ENCODE data around the gene SLC5A10. TPM values are rescaled to one million over a fixed set of nuclear protein-coding genes. Genes with fewer than 3 reads are reported as not detected.

The SLC5A10 gene
- total and polyA plus RNA-seq, 4 donors, result 0.05 to 0.23 (median 0.15) TPM

- Histone ChIP-seq H3K27ac (ENCODE audit: low read depth in 1 of 2, low read length in 2 of 2) (no peak overlapping the region), H3K9me3 (ENCODE audit: control insufficient read depth in 4 of 4, low read length in 3 of 4) (no peaks in the 10 kb centered on the region), H3K27me3 (ENCODE audit: control insufficient read depth in 4 of 4, insufficient read depth in 4 of 4, low read length in 3 of 4) (no peaks in the 10 kb centered on the region), H3K4me1 (ENCODE audit: control insufficient read depth in 4 of 4, insufficient read depth in 4 of 4, low read length in 3 of 4) (peaks cover 0 to 21% (median 10%) of the 10 kb centered on the region in 4 donors), H3K36me3 (ENCODE audit: control insufficient read depth in 4 of 4, insufficient read depth in 3 of 4, low read depth in 1 of 4, low read length in 3 of 4) (peaks cover 0 to 9% (median 1%) of the 10 kb centered on the region in 4 donors), H3K9ac (ENCODE audit: low read depth in 1 of 2, low read length in 2 of 2) (no peak overlapping the region), H3K4me3 (ENCODE audit: low read depth in 1 of 3, low read length in 3 of 3) (no peak overlapping the region)
- DNase-seq (ENCODE audit: low spot score), result no peak
- WGBS, result 57% methylated on average over 4 of the region's 4 CpGs
- TF ChIP-seq MAX (IDR thresholded peaks at IDR 0.05) (no peak), FOXA1 (IDR thresholded peaks at IDR 0.05) (no peak), FOXA2 (IDR thresholded peaks at IDR 0.05) (no peak), GABPA (IDR thresholded peaks at IDR 0.05 in 1 of 2, conservative IDR thresholded peaks at IDR 0.05 in 1 of 2) (no peak), RXRA (IDR thresholded peaks at IDR 0.05) (no peak), JUND (IDR thresholded peaks at IDR 0.05) (no peak), EGR1 (IDR thresholded peaks at IDR 0.05; ENCODE audit: low read depth in 2 of 2) (no peak), RAD21 (IDR thresholded peaks at IDR 0.05) (no peak), NR2F2 (IDR thresholded peaks at IDR 0.05) (no peak), YY1 (IDR thresholded peaks at IDR 0.05) (no peak)
Observed at GRCh38 chr17:18967916-18968315, 16.0 kb downstream of the SLC5A10 start.

- peaks cover 0 to 21% (median 10%) of the 10 kb centered on the region in 4 donors for H3K4me1 ChIP-seq (ENCODE audit: control insufficient read depth in 4 of 4, insufficient read depth in 4 of 4, low read length in 3 of 4)
- H3K27me3 ChIP-seq (ENCODE audit: control insufficient read depth in 4 of 4, insufficient read depth in 4 of 4, low read length in 3 of 4), result no peaks in the 10 kb centered on the region
- H3K4me3 ChIP-seq (ENCODE audit: low read depth in 1 of 3, low read length in 3 of 3), result no peak overlapping the region
- TF ChIP-seq MAX (IDR thresholded peaks at IDR 0.05) (no peak), RXRA (IDR thresholded peaks at IDR 0.05) (no peak), SP1 (IDR thresholded peaks at IDR 0.05) (no peak), YY1 (IDR thresholded peaks at IDR 0.05) (no peak), NR2F2 (IDR thresholded peaks at IDR 0.05) (no peak), REST (IDR thresholded peaks at IDR 0.05) (no peak), EGR1 (IDR thresholded peaks at IDR 0.05; ENCODE audit: low read depth in 2 of 2) (no peak), FOXA2 (IDR thresholded peaks at IDR 0.05) (no peak), GABPA (IDR thresholded peaks at IDR 0.05 in 1 of 2, conservative IDR thresholded peaks at IDR 0.05 in 1 of 2) (no peak), ATF3 (IDR thresholded peaks at IDR 0.05) (no peak), FOXA1 (IDR thresholded peaks at IDR 0.05) (no peak), HNF4A (conservative IDR thresholded peaks at IDR 0.05) (no peak), RAD21 (IDR thresholded peaks at IDR 0.05) (no peak), JUND (IDR thresholded peaks at IDR 0.05) (no peak), ZBTB33 (IDR thresholded peaks at IDR 0.05) (no peak), HNF4G (IDR thresholded peaks at IDR 0.05) (no peak)
- H3K27ac ChIP-seq (ENCODE audit: low read depth in 1 of 2, low read length in 2 of 2), result no peak overlapping the region
- peaks cover 0 to 9% (median 1%) of the 10 kb centered on the region in 4 donors for H3K36me3 ChIP-seq (ENCODE audit: control insufficient read depth in 4 of 4, insufficient read depth in 3 of 4, low read depth in 1 of 4, low read length in 3 of 4)
- no peak for DNase-seq (ENCODE audit: low spot score)
- no peak overlapping the region for H3K9ac ChIP-seq (ENCODE audit: low read depth in 1 of 2, low read length in 2 of 2)
- WGBS, result 88% methylated on average over 4 of the region's 4 CpGs
- no peaks in the 10 kb centered on the region for H3K9me3 ChIP-seq (ENCODE audit: control insufficient read depth in 4 of 4, low read length in 3 of 4)
Observed at GRCh38 chr17:18968345-18968744, 16.4 kb downstream of the SLC5A10 start.

Data from liver (tissue), 9 donors.